GM21576 (cell line): ENCODE data around the gene ACE2.

Experiments
- ATAC-seq: cut with Tn5 transposase; IDR thresholded peaks from one replicate; pipeline ENCODE4 v1.9.1; 2021; ENCODE audit warnings: mild to moderate bottlenecking, moderate library complexity; ENCODE audit not compliant: unreplicated experiment

The ACE2 gene

GRCh38 chrX:15576019-15576418, 24.7 kb downstream of the ACE2 start:
- no peak for ATAC-seq

DNA sequence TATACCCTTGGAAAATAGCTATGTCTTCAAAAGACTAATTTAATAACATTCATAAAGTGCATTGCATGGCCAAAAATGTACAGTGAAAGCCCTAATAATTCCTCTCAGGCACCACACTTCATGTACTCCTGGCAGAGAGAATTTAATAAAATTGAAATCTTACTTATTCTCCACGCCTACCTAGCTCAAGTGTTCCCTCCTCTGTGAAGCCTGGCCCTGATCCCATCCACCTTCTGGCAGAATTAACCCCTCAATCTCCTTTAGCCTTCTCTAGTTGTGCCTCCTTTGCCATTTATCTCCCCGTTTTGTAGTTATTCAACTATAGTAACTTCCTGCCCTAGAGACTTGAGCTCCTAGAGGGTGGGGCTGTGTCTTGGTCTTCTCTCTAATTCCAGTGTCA, 26.7 kb downstream of the ACE2 start:
- ATAC-seq, result no peak

GRCh38 chrX:15570145-15570544, 30.6 kb downstream of the ACE2 start:
- no peak for ATAC-seq

DNA sequence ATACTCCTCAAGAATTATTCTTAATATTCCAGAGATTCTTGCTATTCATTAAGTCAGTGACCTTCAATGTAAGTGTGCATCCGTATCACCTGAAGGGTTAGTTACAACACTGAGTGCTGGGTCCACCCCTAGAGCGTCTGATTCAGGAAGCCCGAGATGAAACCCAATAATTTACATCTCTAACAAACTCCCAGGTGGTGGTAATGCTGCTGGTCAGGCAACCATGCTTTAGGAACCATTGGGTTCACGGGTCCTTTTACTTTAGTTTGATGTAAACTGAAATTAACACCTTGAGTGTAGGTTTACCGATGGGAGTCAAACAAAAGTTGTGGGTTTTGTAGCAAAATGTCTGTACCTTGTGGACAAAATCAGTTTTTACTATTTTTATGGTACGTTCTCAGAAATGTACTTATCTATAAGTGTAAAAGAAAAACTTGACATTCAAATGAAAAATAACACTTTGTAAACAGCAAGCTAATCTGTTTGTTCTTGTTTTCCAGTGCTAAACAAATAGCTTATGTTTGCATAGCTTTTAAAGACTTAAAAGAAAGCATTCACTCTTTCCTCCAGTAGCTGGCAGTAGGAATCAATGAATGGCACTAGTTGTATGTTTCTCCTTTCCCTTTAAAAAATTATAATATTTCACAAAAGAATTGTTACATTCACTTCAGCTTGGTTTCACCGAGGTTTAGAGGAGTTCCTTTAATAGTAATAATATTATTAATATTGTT, 32.7 kb downstream of the ACE2 start:
- no peak for ATAC-seq

- no peak for ATAC-seq
These were observed 33.5 kb downstream of the ACE2 start for GRCh38 chrX:15567267-15567666.

- no peak for ATAC-seq
These were observed 34.5 kb downstream of the ACE2 start for GRCh38 chrX:15566244-15566643.

GRCh38 chrX:15564981-15565579, 35.7 kb downstream of the ACE2 start:
- no peak for ATAC-seq

DNA sequence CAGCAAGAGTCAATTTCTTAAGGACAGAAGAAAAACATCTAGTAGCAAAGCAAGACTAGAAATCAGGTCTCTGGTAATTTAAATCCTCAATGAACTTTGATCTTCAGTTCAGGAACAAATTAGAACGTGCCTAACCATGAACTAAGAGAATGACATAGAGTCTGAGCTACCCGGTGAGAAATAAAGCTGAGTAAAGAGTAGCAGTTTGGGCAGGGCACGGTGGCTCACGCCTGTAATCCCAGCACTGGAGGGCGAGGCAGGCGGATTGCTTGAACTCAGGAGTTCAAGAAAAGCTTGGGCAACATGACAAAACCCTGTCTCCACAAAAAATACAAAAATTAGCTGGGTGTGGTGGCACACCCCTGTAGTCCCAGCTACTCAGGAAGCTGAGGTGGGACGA, 37.7 kb downstream of the ACE2 start:
- no peak for ATAC-seq

DNA sequence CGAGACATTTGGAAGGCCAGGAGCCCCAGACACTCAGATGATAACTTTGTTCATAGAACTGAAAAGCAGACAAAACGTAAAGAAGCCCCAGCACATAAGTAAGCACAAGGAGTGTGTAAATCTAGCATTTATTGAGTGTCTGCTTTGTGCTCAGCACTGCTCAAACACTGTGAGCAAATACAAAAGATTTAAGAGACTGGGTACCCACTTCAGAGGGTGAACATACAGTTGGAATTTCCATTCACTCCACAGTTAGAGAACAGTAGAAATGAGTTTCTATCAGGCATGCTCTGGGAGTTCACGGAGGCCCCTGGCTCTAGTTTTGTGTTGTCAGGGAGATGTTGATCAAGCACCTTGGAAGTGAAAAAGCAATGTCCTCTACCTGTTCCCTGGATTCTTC, 39.8 kb downstream of the ACE2 start:
- ATAC-seq, result no peak

DNA sequence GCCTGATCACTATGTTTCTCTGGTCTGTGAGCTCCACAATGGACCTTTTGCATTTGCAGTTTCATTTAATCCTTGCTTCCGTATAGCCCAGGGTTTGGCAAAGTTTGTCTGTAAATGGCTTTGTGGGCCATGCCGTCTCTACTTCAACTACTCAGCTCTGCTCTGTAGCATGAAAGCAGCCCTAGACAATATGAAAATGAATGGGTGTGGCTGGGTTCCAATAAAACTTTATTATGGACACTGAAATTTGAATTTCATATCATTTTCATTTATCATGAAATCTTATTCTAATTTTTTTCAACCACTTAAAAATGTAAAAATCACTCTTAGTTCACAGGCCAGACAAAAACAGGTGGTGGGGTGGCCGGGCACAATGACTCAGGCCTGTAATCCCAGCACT, 41.5 kb downstream of the ACE2 start:
- ATAC-seq, result no peak

DNA sequence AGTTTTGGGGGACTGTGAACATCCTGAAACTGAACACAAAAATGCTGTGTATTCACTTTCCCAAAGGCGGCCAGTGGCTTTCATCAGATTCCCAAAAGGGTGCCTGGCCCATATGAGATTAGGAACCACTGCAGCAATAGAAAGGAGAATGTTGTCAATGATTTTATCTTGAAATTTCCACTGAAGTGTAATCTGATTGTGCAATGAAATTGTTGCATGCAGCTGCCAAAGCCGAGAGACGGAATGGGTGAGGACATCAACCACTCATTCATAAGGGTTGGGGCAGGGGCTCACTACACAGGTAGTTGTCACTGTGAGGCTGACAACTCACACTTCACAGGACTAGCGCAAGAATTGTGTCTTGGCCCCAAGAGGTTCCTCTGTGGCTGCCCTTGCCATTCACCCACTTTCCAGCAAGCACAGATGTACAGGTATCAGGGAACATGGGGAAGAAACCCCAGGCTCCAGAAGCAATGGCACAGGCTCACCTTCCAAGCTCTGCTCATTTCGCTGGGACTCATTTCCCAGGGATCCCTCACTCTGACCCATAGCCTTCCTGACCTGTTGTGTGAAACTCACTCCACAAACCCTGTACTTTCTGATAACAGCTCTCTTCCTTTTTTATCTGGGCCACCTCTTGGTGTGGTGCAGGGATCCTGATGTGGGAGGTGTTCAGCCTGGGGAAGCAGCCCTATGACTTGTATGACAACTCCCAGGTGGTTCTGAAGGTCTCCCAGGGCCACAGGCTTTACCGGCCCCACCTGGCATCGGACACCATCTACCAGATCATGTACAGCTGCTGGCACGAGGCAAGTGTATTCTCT, 51.4 kb downstream of the ACE2 start:
- ATAC-seq, result no peak

GRCh38 chrX:15547356-15547755, 53.4 kb downstream of the ACE2 start:
- no peak for ATAC-seq

- ATAC-seq, result no peak
These were observed 54.0 kb downstream of the ACE2 start for GRCh38 chrX:15546745-15547144.

DNA sequence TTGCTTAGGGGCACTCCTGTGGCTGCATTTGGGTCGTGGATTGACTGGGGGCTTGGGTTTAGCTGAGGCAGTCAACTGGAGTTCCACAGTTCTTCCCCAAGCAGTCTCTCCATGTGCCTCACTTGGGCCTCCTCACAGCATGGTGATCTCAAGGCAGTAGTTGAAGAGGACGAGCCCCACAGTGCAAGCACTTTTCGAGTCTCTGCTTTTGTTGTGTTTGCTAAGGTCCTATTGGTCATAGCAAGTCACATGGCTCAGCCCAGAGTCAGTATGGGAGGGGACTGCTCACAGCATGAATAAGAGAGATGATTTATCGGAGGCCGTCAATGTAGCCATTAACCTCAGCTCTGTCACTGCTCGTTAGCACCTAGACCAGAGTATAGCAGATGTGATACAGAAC, 70.4 kb downstream of the ACE2 start:
- no peak for ATAC-seq

GRCh38 chrX:15529165-15529564, 71.6 kb downstream of the ACE2 start:
- ATAC-seq, result no peak

DNA sequence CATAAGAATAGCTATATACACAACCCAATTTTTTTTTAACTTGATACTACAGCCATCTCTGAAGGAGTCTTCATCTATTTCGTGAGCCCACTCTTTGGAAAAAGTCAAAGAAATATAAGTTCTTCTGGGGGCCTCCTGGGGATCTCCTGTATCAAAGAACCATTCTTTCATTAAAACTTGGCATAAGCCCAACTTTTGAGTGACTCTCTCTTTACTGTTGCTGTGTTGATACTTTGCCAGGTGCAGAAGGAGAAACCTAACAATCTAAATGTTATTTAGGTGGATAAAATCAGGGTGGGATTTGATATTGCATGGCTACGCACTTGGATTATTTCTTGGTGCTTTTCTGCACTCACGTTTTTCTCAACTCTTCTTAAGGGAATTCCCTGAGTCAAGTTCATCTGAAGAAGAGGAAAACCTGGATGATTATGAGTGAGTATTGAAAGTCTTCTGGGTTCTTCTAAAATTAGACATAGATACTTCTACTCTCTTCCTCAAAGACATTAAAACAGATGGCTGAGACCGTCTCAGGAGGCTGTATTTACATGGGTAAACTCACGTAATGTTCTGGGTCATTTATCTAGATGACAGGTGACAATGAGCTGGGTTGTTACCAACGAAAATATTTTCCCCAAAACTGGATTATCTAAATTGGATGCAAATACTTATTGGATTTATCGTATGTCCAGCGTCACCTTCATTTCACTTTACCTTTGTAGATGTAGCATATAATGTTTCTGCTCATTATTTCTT, 74.9 kb downstream of the ACE2 start:
- no peak for ATAC-seq

DNA sequence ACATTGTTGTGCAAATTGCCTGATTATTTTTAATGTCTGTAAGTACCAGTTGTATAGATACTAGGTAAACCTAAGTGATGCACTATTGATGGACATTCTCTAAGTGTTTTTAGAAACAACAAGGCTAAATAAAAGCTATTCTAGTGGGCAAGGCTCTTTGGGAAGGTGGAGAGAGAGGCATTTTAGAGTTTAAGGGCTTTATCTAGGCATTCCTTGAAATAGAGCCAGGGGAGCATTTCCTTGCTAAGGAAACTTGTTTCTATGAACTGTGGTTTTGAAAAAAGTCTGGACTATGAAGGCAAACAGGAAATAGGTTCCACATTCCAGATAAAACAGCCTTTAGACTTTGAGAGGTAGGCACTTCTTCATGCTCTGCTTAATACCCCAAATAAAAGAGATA, 76.3 kb downstream of the ACE2 start:
- ATAC-seq, result no peak

DNA sequence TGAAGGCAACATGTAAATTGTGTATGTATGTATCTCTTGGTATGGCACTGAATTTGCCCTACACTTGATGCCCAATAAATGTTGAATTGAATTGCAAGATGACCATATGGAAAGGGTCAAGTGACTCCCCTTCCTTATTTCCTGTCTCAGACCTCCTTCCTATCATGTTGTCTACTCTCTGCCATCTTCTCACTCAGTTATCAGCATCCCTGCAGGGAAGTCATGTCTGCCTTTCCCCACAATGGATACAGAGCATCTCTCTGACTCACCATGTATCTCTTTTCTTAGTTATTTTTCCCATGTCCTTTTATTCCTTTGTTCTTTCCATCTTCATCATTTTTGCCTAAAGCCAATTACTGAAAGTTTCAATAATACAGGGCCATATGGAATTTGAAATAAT, 77.7 kb downstream of the ACE2 start:
- ATAC-seq, result no peak

GRCh38 chrX:15522464-15522863, 78.3 kb downstream of the ACE2 start:
- ATAC-seq, result no peak

DNA sequence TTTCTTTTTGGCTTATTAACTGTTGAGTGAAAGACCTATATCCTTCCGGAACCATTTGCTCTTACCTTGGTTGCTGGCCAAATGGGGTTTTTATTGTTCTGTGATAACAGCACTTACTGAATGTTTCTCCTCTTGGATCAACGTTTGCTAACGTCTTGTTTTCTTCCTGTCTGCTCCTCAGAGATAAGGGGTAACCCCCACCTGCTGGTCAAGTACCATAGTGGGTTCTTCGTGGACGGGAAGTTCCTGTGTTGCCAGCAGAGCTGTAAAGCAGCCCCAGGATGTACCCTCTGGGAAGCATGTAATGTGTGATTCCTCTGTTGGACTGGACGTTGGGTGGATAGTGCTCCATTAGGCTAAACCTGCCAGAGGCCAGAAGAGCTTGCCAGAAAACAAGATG, 84.8 kb downstream of the ACE2 start:
- ATAC-seq, result no peak

GRCh38 chrX:15514279-15514678, 86.5 kb downstream of the ACE2 start:
- no peak for ATAC-seq
